T47D (cell line): ENCODE measurements around the gene PROSER3.

Experiments
- DNase-seq, 2 experiments: peaks; one replicate each; pipeline versions ENCODE4 v3.0.0 to v3.0.0-alpha.2; 2011 to 2012; ENCODE audit warnings: low read depth in 1 of 2, low spot score in 1 of 2
- JUND ChIP-seq: IDR thresholded peaks from 2 replicates; pipeline ENCODE4 v1.6.1; 2012; ENCODE audit warnings: low read depth
- in situ Hi-C: cut with HindIII; loops from 2 replicates; pipeline ENCODE4 v1.10.0; 2016; ENCODE audit warnings: low sequenced_read_pairs, low pct_unique_long_range_greater_than_20kb

Gene PROSER3

DNA sequence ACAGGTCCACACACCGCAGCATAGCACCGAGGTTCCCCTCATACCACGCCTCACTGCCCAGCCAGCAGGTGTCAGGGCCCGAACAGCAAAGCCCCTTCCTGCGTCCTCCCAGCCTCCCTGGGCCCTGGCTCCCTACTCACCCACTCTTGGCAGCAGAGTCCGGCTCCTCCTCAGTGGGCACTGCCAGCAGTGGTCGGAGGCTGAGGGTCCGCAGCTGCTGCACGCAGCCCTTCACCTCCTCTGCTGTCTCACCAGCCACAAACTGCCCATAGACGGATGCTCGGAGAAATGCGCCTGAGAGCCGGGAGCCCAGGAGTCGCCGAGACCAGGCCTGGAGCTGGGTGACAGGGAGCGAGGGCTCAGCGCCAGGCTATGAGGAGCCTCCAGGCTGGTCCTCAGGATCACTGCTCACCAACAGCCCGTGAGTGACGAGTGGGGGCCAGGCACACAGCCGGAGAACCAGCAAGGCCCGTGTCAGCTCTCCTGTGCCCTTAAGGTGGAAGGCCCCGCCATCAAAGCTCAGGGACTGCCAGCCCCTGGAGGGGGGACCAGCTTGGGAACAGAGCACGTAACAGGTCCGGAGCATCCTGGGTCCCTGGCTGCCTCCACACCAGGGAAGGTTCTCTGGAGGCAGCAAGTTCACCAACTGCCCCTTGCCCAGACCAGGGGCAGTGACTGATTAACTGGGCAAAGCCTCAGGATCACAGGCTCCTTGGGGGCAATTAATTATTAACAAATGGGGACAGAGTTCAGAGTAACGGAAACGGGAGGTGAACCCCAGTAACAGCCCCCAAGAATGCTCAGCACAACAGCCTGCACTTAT lies 54.5 kb downstream of the PROSER3 start, which contains the start of gene PRODH2:
Gene PRODH2 (minus strand): TSS at position 626 of the 823 bp plus-strand sequence. CDS start 40 bp downstream, at position 586.
- DNase-seq, result no peak
- in situ Hi-C loops, result no loop called here
- TF ChIP-seq JUND, result no peak

DNA sequence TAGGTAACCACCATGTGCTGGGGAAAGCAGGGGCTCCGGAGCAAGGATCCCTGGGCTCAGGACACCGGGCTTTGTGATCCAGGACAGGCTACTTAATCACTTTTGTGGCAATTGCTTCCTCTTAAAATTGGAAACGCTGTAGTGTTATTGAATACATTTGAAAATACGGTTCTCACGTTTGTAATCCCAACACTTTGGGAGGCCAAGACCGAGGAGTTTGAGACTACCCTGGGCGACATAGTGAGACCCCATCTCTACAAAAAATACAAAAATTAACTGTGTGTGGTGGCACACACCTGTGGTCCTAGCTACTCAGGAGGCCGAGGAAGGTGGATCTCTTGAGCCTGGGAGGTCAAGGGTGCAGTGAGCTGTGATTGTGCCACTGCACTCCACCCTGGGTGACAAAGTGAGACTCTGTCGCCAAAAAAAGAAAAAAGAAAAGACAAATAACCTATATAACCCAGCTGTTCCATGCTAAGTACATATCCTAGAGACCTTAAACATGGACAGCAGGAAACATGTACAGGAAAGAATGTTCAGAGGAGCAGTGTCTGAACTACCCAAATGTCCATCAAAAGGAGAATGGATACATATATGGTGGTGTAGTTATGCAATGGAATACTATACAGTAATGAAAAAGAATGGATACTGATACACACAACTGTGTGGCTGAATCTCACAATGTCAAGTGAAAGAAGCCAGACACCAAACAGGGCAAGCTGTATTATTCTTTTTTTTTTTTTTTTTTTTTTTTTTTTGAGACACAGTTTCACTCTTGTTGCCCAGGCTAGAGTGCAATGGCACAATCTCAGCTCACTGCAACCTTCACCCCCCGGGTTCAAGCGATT lies 55.3 kb downstream of the PROSER3 start:
- DNase-seq, result no peak
- in situ Hi-C loops, result no loop called here
- no peak for TF ChIP-seq JUND

DNA sequence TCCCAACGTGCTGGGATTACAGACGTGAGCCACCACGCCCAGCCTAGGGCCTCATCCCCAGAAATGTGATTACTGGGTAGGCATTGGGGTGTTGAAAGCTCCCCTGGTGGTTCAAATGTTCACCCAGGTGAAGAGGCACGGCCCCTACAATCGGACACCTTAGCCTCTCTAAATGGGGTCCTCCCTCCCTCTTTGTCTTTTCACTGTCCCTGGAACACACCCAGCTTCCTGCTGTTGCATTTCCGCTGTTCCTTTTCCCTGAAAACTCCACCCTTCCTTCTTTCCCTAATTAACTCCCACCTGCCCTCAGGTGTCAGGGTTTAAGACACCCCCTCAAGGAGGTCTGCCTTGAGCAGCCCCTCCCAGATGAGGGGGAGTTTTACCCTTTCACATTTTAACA lies 58.3 kb downstream of the PROSER3 start:
- in situ Hi-C loops, result no loop called here
- no peak for DNase-seq
- no peak for TF ChIP-seq JUND

DNA sequence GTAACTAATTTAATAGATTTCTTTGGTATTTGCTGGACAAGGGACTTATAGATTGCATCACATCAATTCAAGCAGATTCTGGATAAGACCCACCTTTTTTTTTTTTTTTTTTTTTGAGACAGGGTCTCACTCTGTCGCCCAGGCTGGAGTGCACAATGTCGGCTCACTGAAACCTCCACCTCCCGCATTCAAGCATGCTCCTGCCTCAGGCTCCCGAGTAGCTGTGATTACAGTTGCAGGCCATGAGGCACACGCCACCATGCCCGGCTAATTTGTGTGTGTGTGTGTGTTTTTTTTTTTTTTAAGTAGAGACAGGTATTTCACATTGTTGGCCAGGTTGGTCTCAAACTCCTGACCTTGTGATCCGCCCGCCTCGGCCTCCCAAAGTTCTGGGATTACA lies 58.9 kb downstream of the PROSER3 start:
- in situ Hi-C loops, result no loop called here
- no peak for TF ChIP-seq JUND
- DNase-seq, result no peak

DNA sequence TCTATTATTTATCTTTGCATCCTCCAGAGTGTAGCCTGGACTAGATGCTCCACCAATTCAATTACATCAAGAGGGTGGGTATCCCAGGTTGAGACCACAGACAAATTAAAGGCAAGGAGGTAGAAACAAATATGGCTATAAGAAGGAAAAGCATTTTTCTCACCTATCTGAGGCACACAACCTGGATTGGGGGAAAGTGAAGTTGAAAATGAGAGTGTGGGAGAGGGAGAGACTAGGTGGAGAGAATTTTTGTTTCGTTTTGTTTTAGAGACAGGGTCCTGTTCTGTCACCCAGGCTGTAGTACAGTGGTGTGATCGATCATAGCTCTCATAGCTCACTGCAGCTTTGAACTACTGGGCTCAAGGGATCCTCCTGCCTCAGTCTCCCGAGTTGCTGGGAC lies 60.5 kb downstream of the PROSER3 start:
- TF ChIP-seq JUND, result no peak
- DNase-seq, result no peak
- in situ Hi-C loops, result no loop called here
